GM21723 (cell line): Measurements from ENCODE around the gene IRGM.

Experiments
- ATAC-seq: cut with Tn5 transposase; IDR thresholded peaks from one replicate; pipeline ENCODE4 v1.9.1; 2021; ENCODE audit warnings: mild to moderate bottlenecking, moderate library complexity; ENCODE audit not compliant: unreplicated experiment

IRGM gene

GRCh38 chr5:150895431-150896428 is 49.4 kb downstream of the IRGM start:
- no peak for ATAC-seq
